Measurements from ENCODE around the gene BLOC1S1. TPM values are rescaled to one million over a fixed set of nuclear protein-coding genes. Genes with fewer than 3 reads are reported as not detected.

Gene BLOC1S1
- total and polyA plus RNA-seq, 9 of the 15 experiments (the other 6 are each of a cell fraction or from before 2014, with no cell fraction given), result 75.2 to 161 (median 98.8) TPM

GRCh38 chr12:55716582-55716957, 724 bp downstream of the BLOC1S1 start (continued):
- TF ChIP-seq PBX2 (CRISPR knock-in tag; IDR thresholded peaks at IDR 0.05; ENCODE audit: low read depth) (no peak), PBX2 (tag; conservative IDR thresholded peaks at IDR 0.05; ENCODE audit: low read depth) (no peak), ZBTB9 (CRISPR knock-in tag; IDR thresholded peaks at IDR 0.05) (no peak), MYC (IDR thresholded peaks at IDR 0.05; ENCODE audit: low read depth, low read length) (no peak), MYC (CRISPR knock-in tag; IDR thresholded peaks at IDR 0.05; ENCODE audit: borderline replicate concordance, low read depth) (no peak), ETS1 (conservative IDR thresholded peaks at IDR 0.05; ENCODE audit: control insufficient read depth, low read depth, low read length) (no peak), BMI1 (IDR thresholded peaks at IDR 0.05; ENCODE audit: low read length) (no peak), CEBPG (CRISPR knock-in tag; IDR thresholded peaks at IDR 0.05) (no peak), CEBPG (tag; conservative IDR thresholded peaks at IDR 0.05 in 1 of 2, IDR thresholded peaks at IDR 0.05 in 1 of 2) (0 out of 4 replicates have a peak, but pooled peaks of 1 of the 2 experiments have one; percentile 39), FOXM1 (IDR thresholded peaks at IDR 0.05; ENCODE audit: low read depth) (no peak), FOXM1 (CRISPR knock-in tag; IDR thresholded peaks at IDR 0.05; ENCODE audit: low read depth) (no peak), ZFP1 (CRISPR knock-in tag; IDR thresholded peaks at IDR 0.05) (no peak), REST (IDR thresholded peaks at IDR 0.05; ENCODE audit: borderline replicate concordance) (no peak), REST (CRISPR knock-in tag; IDR thresholded peaks at IDR 0.05; ENCODE audit: low read depth) (no peak), ZNF12 (CRISPR knock-in tag; IDR thresholded peaks at IDR 0.05) (no peak), ZNF212 (CRISPR knock-in tag; IDR thresholded peaks at IDR 0.05) (no peak), MCM2 (IDR thresholded peaks at IDR 0.05; ENCODE audit: low read depth) (no peak)
